HEK293 (cell line): ENCODE data around the gene DISC1.

ENCODE experiments used
- CTCF ChIA-PET: fragments of 350-600 bp; formaldehyde crosslinking; extraction: SDS; loops from one replicate; lab custom pipeline; 2021; ENCODE audit warnings: antibody characterized with exemption; lab: Yijun Ruan, JAX
- POLR2A ChIA-PET: fragments of 300-600 bp; formaldehyde crosslinking; extraction: SDS; loops from one replicate; lab custom pipeline; 2020; ENCODE audit warnings: antibody characterized with exemption, inconsistent platforms; lab: Yijun Ruan, JAX
- H3K27ac ChIP-seq: fragments of 200-500 bp; sonication (Bioruptor generic); 2 replicates; pipeline ENCODE4 v1.5.1; 2014; ENCODE audit warnings: low read depth, low read length, control low read depth, inconsistent platforms; ENCODE audit errors: extremely low read depth
- H3K36me3 ChIP-seq, 2 experiments: fragments of 200-500 bp in 1 of 2; sonication (Bioruptor generic) in 1 of 2; 1 replicate in 1 of 2; 2 replicates in 1 of 2; pipeline ENCODE4 v1.5.1; 2014 to 2017; ENCODE audit warnings: inconsistent platforms in 2 of 2, low read length in 2 of 2; ENCODE audit not compliant: control insufficient read depth in 2 of 2, insufficient read depth in 1 of 2
- H3K4me1 ChIP-seq: fragments of 200-500 bp; sonication (Bioruptor generic); 2 replicates; pipeline ENCODE4 v1.5.1; 2014; ENCODE audit warnings: mild to moderate bottlenecking, low read length, inconsistent platforms; ENCODE audit not compliant: control insufficient read depth, insufficient read depth
- H3K4me3 ChIP-seq: 2 replicates; pipeline ENCODE4 v1.5.1; 2011; ENCODE audit warnings: low read depth, mild to moderate bottlenecking, control low read depth, low read length, moderate library complexity
- H3K9me3 ChIP-seq: fragments of 200-500 bp; sonication (Bioruptor generic); 2 replicates; pipeline ENCODE4 v1.5.1; 2014; ENCODE audit warnings: low read depth, low read length, inconsistent platforms; ENCODE audit not compliant: control insufficient read depth, insufficient read depth
- GLIS2 ChIP-seq: fragments of 450-650 bp; formaldehyde crosslinking; IDR thresholded peaks from 2 replicates; pipeline ENCODE4 v1.5.1; 2016; ENCODE audit warnings: missing biosample characterization, missing genetic modification characterization
- HOXC10 ChIP-seq: sonication (generic); formaldehyde crosslinking; IDR thresholded peaks from 2 replicates; pipeline ENCODE4 v1.8.1; 2023; ENCODE audit warnings: mild to moderate bottlenecking, missing genetic modification reagents
- MZF1 ChIP-seq: fragments of 450-650 bp; formaldehyde crosslinking; IDR thresholded peaks from 2 replicates; pipeline ENCODE4 v1.5.1; 2017; ENCODE audit warnings: missing biosample characterization, missing genetic modification characterization, borderline replicate concordance
- PATZ1 ChIP-seq: fragments of 450-650 bp; formaldehyde crosslinking; IDR thresholded peaks from 2 replicates; pipeline ENCODE4 v1.5.1; 2016; ENCODE audit warnings: missing biosample characterization, missing genetic modification characterization
- PRDM2 ChIP-seq: fragments of 450-650 bp; formaldehyde crosslinking; IDR thresholded peaks from 2 replicates; pipeline ENCODE4 v1.5.1; 2016; ENCODE audit warnings: missing biosample characterization, missing genetic modification characterization, borderline replicate concordance
- SCRT1 ChIP-seq: fragments of 450-650 bp; formaldehyde crosslinking; IDR thresholded peaks from 2 replicates; pipeline ENCODE4 v1.5.1; 2016; ENCODE audit warnings: missing biosample characterization, missing genetic modification characterization, borderline replicate concordance
- ZBTB6 ChIP-seq: fragments of 450-650 bp; formaldehyde crosslinking; IDR thresholded peaks from 2 replicates; pipeline ENCODE4 v1.5.1; 2017; ENCODE audit warnings: missing biosample characterization, missing genetic modification characterization
- ZFP3 ChIP-seq: fragments of 450-650 bp; formaldehyde crosslinking; IDR thresholded peaks from 2 replicates; pipeline ENCODE4 v1.5.1; 2016; ENCODE audit warnings: low read depth, missing biosample characterization, missing genetic modification characterization
- ZIC2 ChIP-seq: fragments of 450-650 bp; formaldehyde crosslinking; IDR thresholded peaks from 2 replicates; pipeline ENCODE4 v1.5.1; 2016; ENCODE audit warnings: missing biosample characterization, missing genetic modification characterization
- ZNF114 ChIP-seq: fragments of 450-650 bp; formaldehyde crosslinking; IDR thresholded peaks from 2 replicates; pipeline ENCODE4 v1.5.0; 2017; ENCODE audit warnings: missing biosample characterization, missing genetic modification characterization
- ZNF121 ChIP-seq: fragments of 450-650 bp; formaldehyde crosslinking; IDR thresholded peaks from 2 replicates; pipeline ENCODE4 v1.5.1; 2016; ENCODE audit warnings: missing biosample characterization, missing genetic modification characterization
- ZNF146 ChIP-seq: fragments of 450-650 bp; formaldehyde crosslinking; IDR thresholded peaks from 2 replicates; pipeline ENCODE4 v1.5.1; 2016; ENCODE audit warnings: missing biosample characterization, missing genetic modification characterization
- ZNF280C ChIP-seq: fragments of 450-650 bp; formaldehyde crosslinking; IDR thresholded peaks from 2 replicates; pipeline ENCODE4 v1.5.1; 2016; ENCODE audit warnings: missing biosample characterization, missing genetic modification characterization
- ZNF302 ChIP-seq: fragments of 450-650 bp; formaldehyde crosslinking; IDR thresholded peaks from 2 replicates; pipeline ENCODE4 v1.5.1; 2016; ENCODE audit warnings: missing biosample characterization, missing genetic modification characterization, low read depth
- ZNF362 ChIP-seq: fragments of 450-650 bp; formaldehyde crosslinking; IDR thresholded peaks from 2 replicates; pipeline ENCODE4 v1.5.1; 2016; ENCODE audit warnings: missing biosample characterization, missing genetic modification characterization
- ZNF529 ChIP-seq: fragments of 450-650 bp; formaldehyde crosslinking; IDR thresholded peaks from 2 replicates; pipeline ENCODE4 v1.5.1; 2017; ENCODE audit warnings: missing genetic modification characterization, missing biosample characterization; ENCODE audit not compliant: insufficient replicate concordance
- ZNF561 ChIP-seq: fragments of 450-650 bp; IDR thresholded peaks from 2 replicates; pipeline ENCODE4 v1.5.1; 2018; ENCODE audit warnings: missing biosample characterization, missing genetic modification characterization, borderline replicate concordance
- ZNF610 ChIP-seq: fragments of 450-650 bp; formaldehyde crosslinking; IDR thresholded peaks from 2 replicates; pipeline ENCODE4 v1.5.1; 2016; ENCODE audit warnings: missing biosample characterization, missing genetic modification characterization, borderline replicate concordance
- ZNF664 ChIP-seq: fragments of 450-650 bp; formaldehyde crosslinking; IDR thresholded peaks from 2 replicates; pipeline ENCODE4 v1.5.1; 2016; ENCODE audit warnings: missing biosample characterization, missing genetic modification characterization
- ZNF701 ChIP-seq: fragments of 450-650 bp; formaldehyde crosslinking; IDR thresholded peaks from 2 replicates; pipeline ENCODE4 v1.5.1; 2016; ENCODE audit warnings: missing biosample characterization, missing genetic modification characterization
- ZNF792 ChIP-seq: fragments of 450-650 bp; formaldehyde crosslinking; IDR thresholded peaks from 2 replicates; pipeline ENCODE4 v1.5.1; 2016; ENCODE audit warnings: missing biosample characterization, missing genetic modification characterization

The DISC1 gene

GRCh38 chr1:231779081-231779480 lies 152.5 kb downstream of the DISC1 start (continued):
- TF ChIP-seq PRDM2 (tag by site-specific recombination) (no peak), PATZ1 (tag by site-specific recombination) (no peak), ZNF561 (tag by site-specific recombination) (no peak), HOXC10 (CRISPR knock-in tag) (no peak), ZNF792 (no peak), ZNF362 (tag by site-specific recombination) (no peak), ZNF302 (tag by site-specific recombination) (no peak), ZBTB6 (tag by site-specific recombination) (no peak)

GRCh38 chr1:231781892-231782291 lies 155.3 kb downstream of the DISC1 start:
- H3K36me3 ChIP-seq = no peaks in the 10 kb centered on the region
- TF ChIP-seq ZNF121 (no peak), GLIS2 (no peak), ZNF701 (tag by site-specific recombination) (no peak), ZNF664 (tag by site-specific recombination) (no peak), ZFP3 (tag by site-specific recombination) (no peak), ZNF280C (tag by site-specific recombination) (no peak), MZF1 (tag by site-specific recombination) (no peak), ZNF610 (tag by site-specific recombination) (no peak), ZNF529 (tag by site-specific recombination) (no peak), SCRT1 (tag by site-specific recombination) (no peak), ZIC2 (tag by site-specific recombination) (no peak), ZNF146 (tag by site-specific recombination) (no peak), ZNF114 (tag by site-specific recombination) (no peak)
- CTCF ChIA-PET = interaction anchor here (0.6 to 2.9 kb wide), 5 partner anchors 15 to 109 kb away, joined by 3 to 23 read pairs (median 3); no protein-coding TSS in a partner anchor
- no peaks in the 10 kb centered on the region for H3K9me3 ChIP-seq
- POLR2A ChIA-PET = no interaction called here
- H3K4me1 ChIP-seq = peaks cover 8% of the 10 kb centered on the region
- no peak overlapping the region for H3K4me3 ChIP-seq
- H3K27ac ChIP-seq = no peak overlapping the region
